HG03095 (cell line): Measurements from ENCODE around the gene UBXN1.

ENCODE experiments used
- ATAC-seq: cut with Tn5 transposase; IDR thresholded peaks from one replicate; pipeline ENCODE4 v1.9.1; 2021; ENCODE audit warnings: moderate library complexity; ENCODE audit not compliant: unreplicated experiment

Gene UBXN1, protein sequence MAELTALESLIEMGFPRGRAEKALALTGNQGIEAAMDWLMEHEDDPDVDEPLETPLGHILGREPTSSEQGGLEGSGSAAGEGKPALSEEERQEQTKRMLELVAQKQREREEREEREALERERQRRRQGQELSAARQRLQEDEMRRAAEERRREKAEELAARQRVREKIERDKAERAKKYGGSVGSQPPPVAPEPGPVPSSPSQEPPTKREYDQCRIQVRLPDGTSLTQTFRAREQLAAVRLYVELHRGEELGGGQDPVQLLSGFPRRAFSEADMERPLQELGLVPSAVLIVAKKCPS

GRCh38 chr11:62678770-62679696 is at the start of gene UBXN1:
UBXN1 (minus strand) TSS chr11:62679073; CDS start chr11:62678923, 150 bp downstream.
- ATAC-seq, result peak; percentile 73

- peak; percentile 20 for ATAC-seq
These were observed 49.5 kb upstream of the UBXN1 start, which contains the start of gene TTC9C for GRCh38 chr11:62728171-62728988. TTC9C (plus strand) TSS chr11:62728486; CDS start chr11:62728849, 363 bp downstream.

- ATAC-seq, result peak; percentile 47
These were observed 48.9 kb upstream of the UBXN1 start for GRCh38 chr11:62727872-62728170.

DNA sequence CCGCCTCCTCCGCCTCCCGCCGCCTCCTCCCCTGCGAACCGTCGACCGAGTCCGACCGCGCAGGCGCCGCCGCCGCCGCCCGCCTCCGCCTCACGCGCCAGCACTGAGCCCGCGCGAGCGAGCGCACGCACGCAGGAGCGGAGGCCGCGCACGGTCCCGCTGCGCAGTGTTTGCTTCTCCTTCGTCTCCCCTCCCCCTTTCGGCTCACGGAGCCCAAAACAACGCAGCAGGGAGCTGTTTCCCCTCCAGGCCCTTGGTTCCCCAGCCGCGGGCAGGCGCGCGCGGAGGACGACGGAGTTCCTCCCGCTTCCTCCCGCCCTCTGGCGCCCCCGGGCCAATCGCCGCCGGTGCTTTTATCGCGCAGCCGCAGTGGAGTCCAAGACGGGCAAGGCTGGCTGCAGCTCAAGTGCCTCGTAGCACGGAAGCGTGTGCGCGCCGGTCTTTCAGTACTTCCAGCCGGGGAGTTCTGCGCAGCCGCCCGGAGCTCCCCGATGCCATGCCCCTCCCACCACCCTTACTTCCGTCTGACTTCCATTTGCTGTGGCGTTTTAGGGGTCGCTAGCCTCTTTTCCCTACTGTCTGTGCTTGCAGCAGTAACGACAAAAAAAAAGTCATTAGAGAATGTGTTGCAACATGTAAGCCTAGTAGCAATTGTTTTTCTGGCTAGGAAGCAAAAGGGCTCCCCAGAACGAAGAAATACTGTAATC is 48.4 kb upstream of the UBXN1 start, which contains the start of gene HNRNPUL2:
HNRNPUL2 (minus strand) TSS at position 293 of the 707 bp plus-strand sequence. CDS start 301 bp downstream, outside the sequence.
- peak; percentile 62 for ATAC-seq

DNA sequence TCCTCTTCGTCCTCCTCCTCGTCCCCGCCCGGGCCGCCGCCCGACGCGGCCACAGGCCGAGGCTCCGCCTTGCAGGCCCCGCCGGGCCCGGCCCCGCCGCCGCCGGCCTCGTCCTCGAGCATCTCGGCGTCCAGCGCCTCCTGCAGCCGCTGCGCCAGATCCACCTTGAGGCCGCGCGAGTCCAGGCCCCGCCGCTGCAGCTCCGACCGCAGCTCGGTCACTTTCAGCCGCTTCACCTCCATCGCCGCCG is 48.0 kb upstream of the UBXN1 start:
- peak; percentile 3 for ATAC-seq

GRCh38 chr11:62726156-62726914 is 47.5 kb upstream of the UBXN1 start:
- ATAC-seq, result no peak

DNA sequence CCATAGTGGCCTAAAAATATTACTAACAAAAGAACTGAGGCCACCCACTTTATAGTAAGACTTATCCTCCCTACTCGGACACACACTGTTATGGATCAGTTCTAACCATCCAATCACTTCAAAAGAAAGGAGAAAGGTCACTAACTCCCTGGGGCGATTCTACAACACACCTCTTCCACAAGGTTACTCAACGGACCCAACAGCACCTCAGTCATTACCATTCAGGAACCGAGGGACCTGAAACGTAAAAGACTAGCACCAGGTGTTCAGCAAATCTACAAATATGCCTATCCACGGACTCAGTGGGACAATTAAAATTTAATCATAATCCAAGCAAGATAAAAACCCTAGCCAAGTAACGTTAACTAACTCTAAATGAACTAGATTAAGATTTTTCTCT is 46.8 kb upstream of the UBXN1 start:
- no peak for ATAC-seq

DNA sequence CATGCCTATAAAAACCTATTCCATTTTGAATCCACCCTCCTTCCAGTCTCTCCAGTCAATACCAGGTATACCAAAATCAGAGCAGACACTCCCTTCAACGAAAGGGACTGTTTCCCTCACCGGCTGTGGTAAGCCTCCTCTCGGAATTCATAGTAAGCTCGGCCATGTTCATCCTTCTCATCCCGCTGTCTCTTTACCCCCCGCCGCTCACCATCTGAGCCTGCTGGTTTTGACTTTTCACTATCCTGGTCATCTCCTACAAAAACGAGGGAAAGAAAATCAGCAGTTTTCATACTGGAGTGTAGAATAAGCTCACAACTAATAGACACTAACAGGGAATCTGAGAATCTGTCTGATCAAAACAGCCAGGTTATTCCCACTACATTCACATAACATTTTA is 45.3 kb upstream of the UBXN1 start:
- no peak for ATAC-seq

GRCh38 chr11:62721994-62722393 is 43.1 kb upstream of the UBXN1 start:
- no peak for ATAC-seq

GRCh38 chr11:62719302-62719978 is 40.6 kb upstream of the UBXN1 start:
- no peak for ATAC-seq

DNA sequence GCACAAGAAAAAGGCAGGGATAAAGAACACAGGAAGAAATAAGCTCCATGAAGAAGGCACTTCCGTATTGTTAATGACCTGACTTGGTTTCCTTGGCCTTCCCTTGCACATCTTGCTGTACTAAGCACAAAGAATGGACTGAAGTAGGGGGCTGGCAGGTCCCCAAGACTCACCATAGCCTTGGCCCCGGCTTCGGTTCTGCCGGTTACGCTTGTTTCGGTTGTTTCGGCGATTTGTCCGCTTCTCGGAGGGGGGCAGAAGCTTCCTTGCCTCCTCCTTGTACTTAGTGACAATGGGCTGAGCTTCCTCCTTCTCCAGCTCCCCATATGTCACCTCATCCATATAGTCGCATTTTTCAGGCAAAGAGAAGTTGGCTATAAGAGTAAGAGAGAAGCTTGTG is 37.9 kb upstream of the UBXN1 start:
- no peak for ATAC-seq

DNA sequence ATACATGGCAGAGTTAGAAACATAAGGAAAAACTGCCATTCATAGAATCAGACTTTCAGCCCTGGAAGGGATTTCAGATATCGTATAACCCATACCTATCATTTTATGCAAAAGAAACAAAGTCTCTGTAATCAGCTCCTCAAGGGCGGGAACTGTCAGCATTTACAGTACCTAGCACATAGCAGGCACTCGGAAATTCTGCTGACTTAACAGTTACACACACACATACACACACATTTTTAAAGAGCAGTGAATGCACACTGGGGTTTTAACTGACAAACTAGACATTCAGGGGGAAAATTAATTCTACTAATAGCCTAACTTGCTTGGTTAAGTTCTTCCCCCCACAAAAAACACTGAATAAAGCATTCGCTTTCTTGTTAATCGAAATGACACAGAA is 37.3 kb upstream of the UBXN1 start:
- no peak for ATAC-seq

DNA sequence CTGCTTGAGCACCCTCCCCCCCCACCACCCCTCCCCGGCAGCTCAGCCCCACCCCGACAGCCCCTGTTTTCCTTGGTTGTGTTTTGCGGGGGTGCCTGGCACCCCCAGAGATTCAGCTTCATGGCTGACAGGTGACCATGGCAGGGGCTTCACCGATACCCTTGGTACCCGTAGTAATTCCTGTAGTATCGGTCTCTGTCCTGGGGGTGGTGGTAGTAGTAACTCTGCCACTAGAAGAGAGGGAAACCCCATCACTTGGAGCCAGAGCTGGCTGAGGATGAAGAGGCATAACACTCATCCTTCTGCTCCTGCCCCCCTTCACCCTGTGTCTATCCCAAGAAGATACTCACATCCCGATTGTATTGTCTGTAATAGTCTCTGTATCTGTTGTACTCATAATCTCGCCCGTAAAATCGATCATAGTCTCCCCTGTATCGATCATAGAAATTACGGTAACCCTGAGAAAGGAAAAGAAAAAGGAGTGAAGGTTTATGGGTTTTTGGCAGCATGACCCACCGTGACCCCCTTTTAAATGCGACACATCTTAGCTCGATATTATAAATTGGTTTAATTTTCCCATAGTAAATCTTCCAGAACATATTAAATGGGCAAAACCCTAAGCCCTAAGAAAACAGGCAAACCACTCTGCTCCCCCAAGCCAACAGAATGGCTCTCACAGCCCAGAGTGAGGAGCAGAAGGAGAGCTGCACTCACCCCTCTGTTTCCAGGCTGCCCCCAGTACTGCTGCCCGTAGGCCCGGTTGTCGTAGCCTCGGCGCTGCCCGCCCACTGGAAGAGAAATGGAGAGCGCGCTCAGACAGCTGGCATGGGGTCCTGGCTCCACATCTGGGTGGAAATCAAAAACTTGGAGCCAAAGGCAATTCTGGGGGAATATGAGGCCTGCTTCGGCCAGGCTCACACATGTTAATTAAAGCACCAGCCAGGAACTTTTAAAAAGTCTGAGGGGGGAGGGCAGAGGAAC is 36.6 kb upstream of the UBXN1 start:
- no peak for ATAC-seq

DNA sequence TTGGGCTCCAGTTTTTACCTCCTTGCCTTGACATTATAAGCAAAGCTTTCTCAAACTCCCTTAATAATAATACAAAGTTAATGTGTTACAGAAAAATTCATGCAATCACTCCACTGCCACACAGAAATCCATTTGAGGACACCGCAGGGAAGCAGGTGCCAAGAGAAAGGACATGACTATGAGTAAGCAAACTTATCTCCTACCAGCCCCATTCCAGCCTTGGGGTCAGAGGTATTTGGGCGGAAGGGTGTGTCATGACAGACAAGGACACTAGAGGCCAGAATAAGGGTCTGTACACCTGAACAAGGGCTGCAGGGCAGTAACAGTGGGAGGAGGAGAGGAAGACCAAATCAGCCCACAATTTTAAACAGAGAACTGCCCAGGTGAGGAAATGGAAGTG is 34.5 kb upstream of the UBXN1 start:
- no peak for ATAC-seq

- no peak for ATAC-seq
These were observed 34.0 kb upstream of the UBXN1 start for GRCh38 chr11:62712861-62713260.

- no peak for ATAC-seq
These were observed 33.5 kb upstream of the UBXN1 start for GRCh38 chr11:62712276-62712812.

- ATAC-seq, result no peak
These were observed 31.1 kb upstream of the UBXN1 start for GRCh38 chr11:62710001-62710345.
